Measurements from ENCODE around the gene TMEM138.
"Not testable (repeated sequence)": the region's sequence is repeated elsewhere in the genome, so short reads cannot be mapped to it uniquely, and the experiment has no call there.

The TMEM138 gene

DNA sequence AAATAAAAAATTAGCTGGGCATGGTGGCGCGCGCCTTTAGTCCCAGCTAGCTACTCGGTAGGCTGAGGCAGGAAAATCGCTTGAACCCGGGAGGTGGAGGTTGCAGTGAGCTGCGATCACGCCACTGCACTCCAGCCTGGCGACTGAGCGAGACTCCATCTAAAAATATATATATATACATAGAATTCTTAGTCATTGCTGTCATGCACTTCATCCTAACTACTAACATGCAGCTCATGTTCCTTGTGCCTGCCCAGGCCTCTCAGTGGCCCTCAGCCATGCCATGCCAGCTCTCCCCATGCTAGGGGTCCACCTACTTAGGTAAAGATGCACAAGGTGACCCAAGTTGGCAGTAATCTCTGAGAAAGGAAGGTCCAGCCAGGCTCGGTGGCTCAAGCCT lies 3.6 kb upstream of the TMEM138 start:
- DNase-seq (ENCODE audit: low read depth) = no peak
- no peak overlapping the region for H3K4me3 ChIP-seq (ENCODE audit: low read depth, low read length)

DNA sequence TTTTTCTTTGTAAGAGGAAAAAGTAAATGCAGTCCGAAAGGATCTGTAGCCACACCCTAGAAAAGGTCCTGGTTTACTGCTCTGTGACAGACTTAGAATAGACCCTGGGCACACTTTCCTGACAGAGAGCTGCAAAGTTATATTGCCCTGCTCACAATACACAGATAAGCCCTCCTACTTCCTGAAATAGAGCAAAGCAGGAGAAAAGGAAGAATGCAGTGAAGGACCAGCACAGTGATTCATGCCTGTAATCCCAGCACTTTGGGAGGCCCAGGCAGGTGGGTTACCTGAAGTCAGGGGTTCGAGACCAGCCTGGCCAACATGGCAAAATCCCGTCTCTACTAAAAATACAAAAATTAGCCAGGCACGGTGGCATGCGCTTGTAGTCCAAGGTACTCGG lies 2.7 kb upstream of the TMEM138 start:
- H3K4me3 ChIP-seq (ENCODE audit: low read depth, low read length) = no peak overlapping the region
- no peak for DNase-seq (ENCODE audit: low read depth)

DNA sequence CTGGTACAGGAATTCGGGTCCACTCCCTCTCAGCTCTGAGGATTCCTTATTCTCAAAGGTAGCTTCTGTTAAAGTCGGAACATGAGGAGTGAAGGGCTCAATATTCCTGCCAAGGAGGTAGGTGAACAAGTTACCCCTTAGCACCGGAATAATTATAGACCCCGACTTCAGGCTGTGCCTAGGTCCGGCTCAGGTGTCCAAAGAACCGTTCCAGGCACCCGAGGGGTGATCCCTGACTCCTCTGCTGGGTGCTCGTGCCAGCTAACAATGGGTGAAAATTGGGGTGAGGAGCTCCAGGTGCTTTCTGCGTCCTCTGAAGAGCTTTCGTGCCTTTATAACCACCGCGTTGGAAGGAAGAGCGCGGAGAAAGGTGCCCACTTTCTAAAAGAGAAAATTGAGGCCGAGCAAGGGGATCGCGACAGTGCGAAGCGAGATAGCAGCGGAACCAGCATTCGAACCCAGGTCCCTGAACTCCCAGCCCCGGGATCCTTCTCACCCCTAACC lies 885 bp upstream of the TMEM138 start:
- DNase-seq (ENCODE audit: low read depth) = no peak
- H3K4me3 ChIP-seq (ENCODE audit: low read depth, low read length) = peak overlapping the region; percentile 82

DNA sequence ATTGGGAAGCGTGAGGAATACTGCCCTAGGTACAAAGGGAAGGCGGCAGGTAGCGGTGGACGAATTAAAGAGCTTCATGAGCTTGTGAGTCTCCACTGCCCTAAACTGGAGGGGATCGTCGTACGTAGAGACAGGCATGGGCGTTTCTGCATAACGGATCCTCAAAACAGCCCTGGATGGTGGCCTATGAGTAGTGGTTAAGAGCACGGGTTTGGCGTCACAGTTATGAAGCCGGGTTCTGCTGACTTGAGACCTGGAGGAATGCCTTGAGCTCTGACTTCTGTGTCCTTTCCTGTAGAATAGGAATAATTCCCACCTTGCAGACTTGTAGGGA lies 335 bp downstream of the TMEM138 start:
- peak overlapping the region; percentile 82 for H3K4me3 ChIP-seq (ENCODE audit: low read depth, low read length)
- no peak for DNase-seq (ENCODE audit: low read depth)

DNA sequence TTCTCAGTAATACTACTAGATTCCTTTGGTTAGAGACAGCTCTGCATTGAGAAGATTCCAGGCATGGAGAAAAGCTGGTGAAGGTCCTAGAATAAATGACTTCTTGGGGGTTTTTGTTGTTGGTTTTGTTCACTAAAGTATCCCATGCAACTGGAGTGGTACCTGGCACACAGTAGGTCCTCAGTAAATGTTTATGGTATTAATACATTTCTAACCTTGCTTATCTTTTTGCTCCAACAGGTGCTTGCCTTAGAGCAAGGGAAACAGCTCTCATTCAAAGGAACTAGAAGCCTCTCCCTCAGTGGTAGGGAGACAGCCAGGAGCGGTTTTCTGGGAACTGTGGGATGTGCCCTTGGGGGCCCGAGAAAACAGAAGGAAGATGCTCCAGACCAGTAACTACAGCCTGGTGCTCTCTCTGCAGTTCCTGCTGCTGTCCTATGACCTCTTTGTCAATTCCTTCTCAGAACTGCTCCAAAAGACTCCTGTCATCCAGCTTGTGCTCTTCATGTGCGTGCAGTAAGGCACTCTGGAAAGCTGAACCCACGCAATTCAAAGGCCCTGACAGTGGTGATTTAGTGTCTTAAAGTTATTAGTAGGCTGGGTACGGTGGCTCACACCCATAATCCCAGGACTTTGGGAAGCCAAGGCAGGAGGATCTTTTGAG lies 2.0 kb downstream of the TMEM138 start:
- DNase-seq (ENCODE audit: low read depth) = no peak
- H3K4me3 ChIP-seq (ENCODE audit: low read depth, low read length) = no peak overlapping the region

DNA sequence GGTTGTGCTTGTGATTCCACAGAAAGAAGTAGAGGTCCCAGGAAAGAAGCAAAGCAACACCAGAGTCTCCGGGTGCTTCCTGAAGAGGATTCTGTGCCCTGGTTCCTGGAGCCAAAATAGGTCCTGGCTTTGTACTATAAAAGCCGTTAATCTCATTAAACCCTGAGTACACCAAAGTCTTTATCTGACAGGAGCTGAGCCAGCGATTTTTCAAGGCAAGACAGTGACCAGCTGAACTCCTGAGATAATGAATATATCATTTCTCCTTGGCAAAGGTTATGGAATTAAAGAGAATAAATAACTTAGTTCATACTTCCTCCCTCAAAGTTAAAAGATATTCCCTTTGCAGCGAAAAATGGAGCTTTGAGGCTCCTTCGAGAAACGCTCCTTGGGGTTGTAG lies 5.2 kb downstream of the TMEM138 start:
- no peak for DNase-seq (ENCODE audit: low read depth)
- H3K4me3 ChIP-seq (ENCODE audit: low read depth, low read length) = no peak overlapping the region

DNA sequence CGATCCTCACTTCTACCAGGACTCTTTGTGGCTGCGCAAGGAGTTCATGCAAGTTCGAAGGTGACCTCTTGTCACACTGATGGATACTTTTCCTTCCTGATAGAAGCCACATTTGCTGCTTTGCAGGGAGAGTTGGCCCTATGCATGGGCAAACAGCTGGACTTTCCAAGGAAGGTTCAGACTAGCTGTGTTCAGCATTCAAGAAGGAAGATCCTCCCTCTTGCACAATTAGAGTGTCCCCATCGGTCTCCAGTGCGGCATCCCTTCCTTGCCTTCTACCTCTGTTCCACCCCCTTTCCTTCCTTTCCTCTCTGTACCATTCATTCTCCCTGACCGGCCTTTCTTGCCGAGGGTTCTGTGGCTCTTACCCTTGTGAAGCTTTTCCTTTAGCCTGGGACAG lies 6.5 kb downstream of the TMEM138 start:
- DNase-seq (ENCODE audit: low read depth) = no peak
- no peak overlapping the region for H3K4me3 ChIP-seq (ENCODE audit: low read depth, low read length)

DNA sequence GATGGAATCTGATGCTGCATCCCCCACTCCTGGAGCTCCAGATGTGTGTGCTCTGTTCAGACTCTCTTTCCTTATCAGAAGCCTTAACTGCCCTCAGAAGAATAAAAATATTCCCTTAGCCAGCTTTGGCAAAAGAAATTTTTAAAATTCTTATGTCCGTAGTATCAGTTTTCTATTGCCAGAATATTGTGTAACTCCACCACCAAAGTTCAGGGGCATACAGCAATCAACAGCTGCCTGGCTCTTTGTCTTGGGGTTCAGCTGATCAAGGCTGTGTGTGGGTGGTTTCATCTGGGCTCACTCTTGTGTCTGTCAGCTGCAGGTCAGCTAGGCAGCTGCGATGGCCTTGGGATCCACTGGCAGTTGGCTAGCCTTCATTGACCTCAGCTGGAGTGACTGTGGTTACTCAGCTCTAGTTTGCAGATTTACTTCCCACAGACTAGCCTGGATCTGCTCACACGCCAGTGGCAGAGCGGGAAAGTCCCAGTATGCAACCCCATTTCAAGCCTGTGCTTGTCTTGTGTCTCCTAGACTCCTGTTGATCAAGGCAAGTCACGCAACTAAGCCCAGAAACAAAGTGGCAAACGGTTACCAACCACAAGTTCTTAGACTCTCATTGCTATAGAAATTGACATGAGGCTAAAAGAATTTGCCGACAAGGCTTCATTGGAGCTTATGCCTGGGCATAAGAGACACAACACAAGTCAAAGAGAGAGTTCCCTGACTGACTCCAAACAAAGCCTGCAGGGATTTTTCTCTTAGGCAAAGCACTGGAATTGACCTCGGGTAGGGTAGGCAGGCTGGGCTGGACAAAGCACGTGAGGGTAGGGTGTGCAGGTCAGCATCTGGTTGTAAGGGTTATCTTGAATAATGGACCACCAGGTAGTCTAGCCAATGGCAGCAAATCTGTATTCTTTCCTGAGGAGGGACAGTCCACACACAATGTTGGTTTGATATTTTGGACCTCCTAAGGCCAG lies 7.5 kb downstream of the TMEM138 start:
- peak; percentile 84 for DNase-seq (ENCODE audit: low read depth)
- H3K4me3 ChIP-seq (ENCODE audit: low read depth, low read length) = no peak overlapping the region

DNA sequence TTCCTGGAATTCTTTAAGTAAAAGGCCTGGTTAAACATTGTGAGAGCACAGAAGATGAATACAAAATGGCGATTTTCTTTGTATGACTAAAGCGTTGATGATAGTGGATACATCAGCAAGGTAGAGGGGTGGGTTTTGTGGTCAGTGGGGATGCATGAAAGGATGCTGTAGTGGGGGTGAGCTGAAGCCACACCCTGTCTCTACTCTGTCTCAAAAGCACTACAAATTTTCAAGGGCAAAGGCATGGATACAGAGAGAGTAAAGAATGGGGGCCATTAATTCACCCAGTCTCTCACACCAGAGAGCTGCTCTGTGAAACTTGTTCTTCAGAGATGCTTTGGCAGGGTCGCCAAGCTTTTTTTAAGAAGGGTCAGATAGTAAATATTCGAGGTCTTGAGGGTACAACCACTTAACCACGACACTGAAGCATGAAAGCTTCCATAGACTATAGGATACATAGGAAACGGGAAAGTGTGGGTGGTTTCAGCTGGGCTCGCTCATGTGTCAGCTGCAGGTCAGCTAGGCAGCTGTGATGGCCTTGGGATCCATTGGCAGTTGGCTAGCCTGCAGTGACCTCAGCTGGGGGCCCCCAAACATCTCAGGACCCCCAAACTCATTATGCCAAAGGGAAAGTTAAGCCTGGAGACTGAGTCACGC lies 8.3 kb downstream of the TMEM138 start:
- H3K4me3 ChIP-seq (ENCODE audit: low read depth, low read length) = no peak overlapping the region
- DNase-seq (ENCODE audit: low read depth) = no peak

DNA sequence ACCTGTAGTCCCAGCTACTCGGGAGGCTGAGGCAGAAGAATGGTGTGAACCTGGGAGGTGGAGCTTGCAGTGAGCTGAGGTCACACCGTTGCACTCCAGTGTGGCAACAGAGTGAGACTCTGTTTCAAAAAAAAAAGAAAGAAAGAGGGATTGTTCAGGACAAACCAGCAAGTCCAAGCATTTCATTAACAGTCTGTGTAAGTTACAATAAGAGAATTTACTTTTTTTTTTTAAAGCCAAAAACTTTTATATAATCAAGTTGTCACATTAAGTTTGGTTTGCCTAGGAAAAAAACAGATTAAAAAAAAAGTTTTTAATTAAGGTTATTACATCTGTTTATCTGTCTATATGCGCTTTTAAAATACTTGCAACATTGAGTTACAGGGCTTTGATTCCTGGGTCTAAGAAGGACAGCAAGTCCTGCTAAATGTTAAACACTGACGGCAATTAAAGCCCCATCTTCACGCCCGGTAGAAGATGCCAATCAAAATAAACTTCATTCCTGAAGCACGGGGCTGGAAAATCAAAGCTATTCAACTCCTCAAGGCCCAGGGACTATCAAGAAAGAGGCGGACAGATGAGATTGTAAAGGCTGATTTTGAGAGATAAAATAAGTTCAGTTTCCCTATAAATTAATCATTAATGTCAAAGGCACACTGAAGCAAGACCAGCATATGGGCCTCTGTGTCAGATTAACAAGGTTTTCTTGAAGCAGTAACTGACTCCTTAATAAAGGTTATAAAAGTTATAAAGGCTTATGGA lies 10.7 kb downstream of the TMEM138 start:
- DNase-seq (ENCODE audit: low read depth) = no peak
- H3K4me3 ChIP-seq (ENCODE audit: low read depth, low read length) = no peak overlapping the region

DNA sequence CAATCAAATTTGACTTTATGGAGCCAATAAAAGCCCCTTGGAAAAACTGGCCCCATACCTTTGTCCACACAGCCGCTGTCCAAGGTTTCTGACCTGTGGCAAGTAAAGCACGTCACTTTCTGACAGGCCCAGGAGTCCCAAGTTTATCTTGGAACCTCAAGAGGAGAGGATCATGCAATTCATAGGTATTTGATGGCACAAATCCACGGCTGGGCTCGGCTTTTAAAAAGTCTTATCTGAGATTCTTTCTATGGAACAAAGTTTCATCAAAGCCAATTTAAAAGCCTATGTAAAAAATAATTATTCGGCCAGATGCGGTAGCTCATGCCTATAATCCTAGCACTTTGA lies 13.6 kb downstream of the TMEM138 start:
- no peak for DNase-seq (ENCODE audit: low read depth)
- no peak overlapping the region for H3K4me3 ChIP-seq (ENCODE audit: low read depth, low read length)

DNA sequence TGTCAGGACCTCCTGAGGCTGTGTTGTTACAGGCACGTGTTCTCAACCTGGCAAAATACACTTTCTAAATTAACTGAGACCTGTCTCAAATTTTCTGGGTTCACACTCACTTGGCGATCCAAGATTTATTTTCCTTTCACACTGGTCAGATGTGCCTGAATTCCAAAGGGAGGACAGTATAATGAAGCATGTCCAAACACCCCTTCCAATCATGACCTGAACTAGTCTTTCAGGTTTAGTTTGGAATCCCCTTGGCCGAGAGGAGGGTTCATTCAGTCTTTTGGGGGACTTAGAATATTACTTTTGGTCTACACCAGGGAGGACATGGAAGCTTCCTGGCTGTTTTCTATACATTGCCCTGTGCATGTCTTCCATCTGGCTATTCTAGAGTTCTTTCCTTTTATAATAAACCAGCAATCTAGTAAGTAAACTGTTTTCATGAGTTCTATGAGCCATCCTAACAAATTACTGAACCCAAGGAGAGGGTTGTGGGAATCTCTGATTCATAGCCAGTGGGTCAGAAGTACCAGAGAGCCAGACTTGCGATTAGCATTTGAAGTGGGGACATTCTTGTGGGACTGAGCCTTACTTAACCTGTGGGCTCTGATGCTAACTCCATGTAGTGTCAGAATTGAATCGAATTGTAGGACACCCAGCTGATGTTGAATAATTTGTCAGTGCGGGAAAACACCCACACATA lies 15.4 kb downstream of the TMEM138 start:
- no peak for DNase-seq (ENCODE audit: low read depth)
- no peak overlapping the region for H3K4me3 ChIP-seq (ENCODE audit: low read depth, low read length)

DNA sequence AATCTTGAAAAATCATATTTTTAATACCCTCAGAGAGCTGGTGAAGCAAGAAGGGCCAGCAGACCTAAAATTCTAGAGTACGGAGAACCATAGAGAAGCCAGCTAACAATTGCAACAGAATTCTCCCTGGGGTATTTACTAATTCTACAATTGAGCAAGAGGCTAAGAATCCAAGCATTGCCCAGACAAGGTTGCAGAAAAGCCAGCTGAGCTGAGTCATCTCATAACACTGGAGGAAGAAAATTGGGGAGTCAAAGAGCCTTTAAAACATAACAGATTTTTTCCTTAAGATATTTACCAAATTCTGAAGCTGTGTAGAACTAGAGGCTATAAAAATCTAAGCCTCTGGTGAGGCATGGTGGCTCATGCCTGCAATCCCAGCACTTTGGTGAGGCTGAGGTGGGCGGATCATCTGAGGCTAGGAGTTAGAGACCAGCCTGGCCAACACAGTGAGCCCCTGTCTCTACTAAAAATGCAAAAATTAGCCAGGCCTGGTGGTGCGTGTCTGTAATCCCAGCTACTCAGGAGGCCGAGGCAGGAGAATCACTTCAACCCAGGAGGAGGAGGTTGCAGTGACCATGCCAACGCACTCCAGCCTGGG lies 16.6 kb downstream of the TMEM138 start:
- H3K4me3 ChIP-seq (ENCODE audit: low read depth, low read length) = no peak overlapping the region
- DNase-seq (ENCODE audit: low read depth) = peak; percentile 96

DNA sequence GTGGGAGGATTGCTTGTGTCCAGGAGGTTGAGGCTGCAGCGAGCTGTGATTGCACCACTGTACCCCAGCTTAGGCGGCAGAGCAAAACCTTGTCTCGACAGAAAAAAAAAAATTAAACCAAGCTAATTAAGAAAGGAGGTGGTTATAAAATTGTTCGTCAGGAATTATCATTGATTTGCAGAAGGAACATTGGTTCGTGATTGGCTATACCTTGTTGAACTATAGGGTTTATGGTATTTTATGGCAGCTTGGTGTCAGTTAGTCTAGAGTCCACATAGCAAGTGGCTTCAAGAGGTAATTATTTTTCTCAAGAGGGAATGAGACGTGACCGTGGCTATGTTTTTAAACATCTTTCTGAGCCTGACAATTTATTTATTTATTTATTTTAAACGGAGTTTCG lies 18.7 kb downstream of the TMEM138 start:
- DNase-seq (ENCODE audit: low read depth) = no peak
- no peak overlapping the region for H3K4me3 ChIP-seq (ENCODE audit: low read depth, low read length)

DNA sequence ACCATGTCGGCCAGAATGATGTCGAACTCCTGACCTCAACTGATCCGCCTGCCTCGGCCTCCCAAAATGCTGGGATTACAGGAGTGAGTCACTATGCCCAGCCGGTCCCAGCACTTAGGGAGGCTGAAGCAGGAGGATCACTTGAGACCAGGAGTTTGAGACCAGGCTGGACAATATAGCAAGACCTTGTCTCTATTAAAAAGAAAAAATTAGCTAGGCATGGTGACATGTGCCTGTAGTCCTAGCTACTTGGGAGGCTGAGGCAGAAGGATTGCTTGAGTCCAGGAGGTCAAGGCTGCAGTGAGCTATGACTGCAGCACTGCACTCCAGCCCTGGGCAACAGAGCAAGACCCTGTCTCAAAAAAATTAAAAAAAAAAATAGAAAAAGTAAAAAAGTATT lies 21.7 kb downstream of the TMEM138 start:
- not testable (repeated sequence) for DNase-seq (ENCODE audit: low read depth); H3K4me3 ChIP-seq (ENCODE audit: low read depth, low read length)

DNA sequence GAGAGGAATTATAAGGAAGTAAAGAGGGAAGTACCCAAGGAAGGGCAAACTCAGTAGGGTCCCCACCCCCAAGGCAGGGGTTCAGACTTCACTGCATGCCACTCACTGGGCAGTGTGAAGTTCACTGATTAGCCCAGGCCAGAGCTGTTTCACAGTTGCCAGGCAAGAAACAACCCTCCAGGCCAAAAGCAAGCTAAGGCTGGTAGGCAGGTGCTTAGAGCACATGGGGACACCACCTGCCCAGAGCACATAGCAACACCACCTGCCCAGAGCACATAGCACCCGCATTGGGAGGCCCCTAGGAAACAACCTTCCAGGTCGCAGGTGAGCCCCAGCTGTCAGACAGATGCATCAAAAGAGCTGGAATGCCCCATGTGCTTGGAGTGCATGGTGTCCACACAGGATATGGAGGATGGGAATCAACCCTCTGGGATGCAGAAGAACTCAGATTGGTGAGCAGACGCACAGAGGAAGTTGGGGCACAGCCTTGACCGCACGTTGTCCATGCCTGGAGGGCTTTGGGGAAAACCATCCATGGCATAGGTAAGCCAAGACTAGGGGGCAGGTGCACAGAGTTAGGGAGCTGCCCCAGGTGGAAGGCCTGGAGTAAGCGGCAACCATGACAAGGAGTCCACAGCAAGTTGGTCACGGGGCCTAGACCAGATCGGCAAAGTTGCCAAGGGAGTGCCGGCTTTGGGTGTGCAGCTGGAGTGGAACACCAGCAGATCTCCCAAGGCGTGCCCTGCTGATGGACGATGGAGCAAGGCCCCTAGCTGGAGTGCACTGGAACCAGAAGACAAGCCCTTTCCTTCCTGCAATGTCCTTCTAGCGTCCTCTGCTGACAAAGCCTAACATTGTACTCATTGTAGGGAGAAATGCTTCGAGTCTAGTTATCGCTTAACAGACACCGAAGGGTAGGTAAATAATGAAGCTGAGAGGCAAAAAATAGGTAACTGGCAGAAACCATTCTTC lies 22.4 kb downstream of the TMEM138 start:
- no peak for DNase-seq (ENCODE audit: low read depth)

DNA sequence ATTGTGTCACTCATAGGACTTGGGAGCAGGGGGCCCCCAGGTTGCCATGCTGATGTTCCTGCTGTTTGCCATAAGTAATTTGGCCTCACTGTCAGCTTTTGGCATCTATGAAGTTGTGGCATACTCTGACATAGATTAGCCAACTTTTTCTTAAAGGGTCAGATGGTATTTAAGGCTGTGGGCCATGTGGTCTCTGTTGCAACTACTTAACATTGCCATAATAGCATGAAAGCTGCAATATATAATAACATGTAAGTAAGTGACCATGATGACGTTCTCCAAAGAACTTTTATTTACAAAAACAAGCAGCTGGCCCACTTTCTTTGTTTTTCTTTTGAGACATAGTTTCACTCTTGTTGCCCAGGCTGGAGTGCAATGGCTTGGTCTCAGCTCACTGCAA lies 28.0 kb downstream of the TMEM138 start:
- no peak for DNase-seq (ENCODE audit: low read depth)
- no peak overlapping the region for H3K4me3 ChIP-seq (ENCODE audit: low read depth, low read length)

More for the DNA sequence above, 22.4 kb downstream of the TMEM138 start:
- H3K4me3 ChIP-seq (ENCODE audit: low read depth, low read length) = no peak overlapping the region
